ENCODE results near the gene CD9.
"Not testable (repeated sequence)": the region's sequence is repeated elsewhere in the genome, so short reads cannot be mapped to it uniquely, and the experiment has no call there.

CD9 gene

DNA sequence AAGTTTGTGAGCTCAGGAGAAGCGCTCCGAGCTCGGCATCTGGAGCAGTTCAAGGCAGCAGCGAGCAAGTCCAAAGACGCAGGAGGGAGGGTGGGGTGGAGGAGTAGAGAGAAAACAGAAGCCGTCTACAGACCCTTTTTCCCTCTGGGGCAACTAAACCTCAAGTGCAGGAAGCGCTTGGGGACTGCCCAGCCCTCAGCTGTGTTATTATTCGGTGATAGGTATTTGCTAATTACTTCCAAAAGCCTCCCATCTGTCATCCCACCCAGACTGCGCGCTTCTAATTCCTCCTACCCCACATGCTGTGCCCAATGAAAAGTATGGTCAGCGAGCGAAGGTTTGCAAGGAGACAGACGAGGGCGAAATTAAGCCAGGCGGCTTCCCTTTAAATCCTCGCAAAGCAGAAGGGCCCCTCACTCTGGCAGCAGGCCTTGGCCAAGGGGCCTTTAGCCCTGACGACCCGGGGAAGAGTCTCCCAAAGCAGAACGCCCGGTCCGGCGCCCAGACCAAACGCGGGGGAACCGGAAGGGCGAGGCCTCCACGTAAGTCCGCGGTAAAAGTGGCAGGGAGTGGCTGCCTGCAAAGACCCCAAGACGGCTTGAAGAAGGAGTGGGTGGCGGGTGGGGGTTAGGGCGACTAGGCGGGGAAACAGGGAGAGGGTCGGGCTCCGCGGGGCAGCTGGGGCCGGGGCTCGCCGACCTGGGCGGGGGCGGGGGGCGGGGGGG lies 507 bp upstream of the CD9 start:
- no peak for DNase-seq (ENCODE audit: low read depth)

DNA sequence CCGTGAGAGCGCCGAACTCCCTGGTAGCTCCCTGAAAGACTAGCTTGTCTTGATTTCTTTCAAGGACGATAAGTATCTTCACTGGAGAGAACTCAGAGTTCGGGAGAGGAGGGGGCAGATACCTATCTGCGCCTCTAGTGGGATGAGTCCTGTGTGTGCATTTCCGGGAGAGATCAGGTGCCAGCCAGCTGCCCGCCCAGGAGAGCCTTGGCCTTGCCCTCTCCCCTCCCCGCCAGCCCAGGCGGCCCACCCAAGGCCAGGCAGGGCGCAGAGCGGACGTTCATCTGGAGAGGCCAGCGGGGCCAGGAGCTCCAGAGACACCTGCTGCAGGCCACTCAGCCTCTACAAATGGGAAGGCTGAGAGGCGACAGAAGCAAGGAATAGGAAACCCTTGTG lies 1.0 kb downstream of the CD9 start:
- no peak for DNase-seq (ENCODE audit: low read depth)

DNA sequence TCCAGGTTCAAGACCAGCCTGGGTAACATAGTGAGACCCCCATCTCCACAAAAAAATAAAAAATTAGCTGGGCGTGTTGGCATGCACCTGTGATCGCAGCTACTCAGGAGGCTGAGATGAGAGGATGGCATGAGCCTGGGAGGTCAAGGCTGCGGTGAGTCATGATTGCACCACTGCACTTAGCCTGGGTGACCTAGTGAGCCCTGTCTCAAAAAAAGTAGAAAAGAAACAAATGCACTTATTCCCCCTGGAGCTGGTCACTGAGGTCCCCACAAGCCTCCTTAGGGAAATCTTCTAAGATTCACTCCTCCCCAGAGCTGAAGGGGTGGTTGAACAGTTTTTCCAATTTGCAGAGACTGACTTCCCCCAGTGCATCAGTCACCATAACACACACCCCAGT lies 1.6 kb downstream of the CD9 start:
- DNase-seq (ENCODE audit: low read depth): no peak

DNA sequence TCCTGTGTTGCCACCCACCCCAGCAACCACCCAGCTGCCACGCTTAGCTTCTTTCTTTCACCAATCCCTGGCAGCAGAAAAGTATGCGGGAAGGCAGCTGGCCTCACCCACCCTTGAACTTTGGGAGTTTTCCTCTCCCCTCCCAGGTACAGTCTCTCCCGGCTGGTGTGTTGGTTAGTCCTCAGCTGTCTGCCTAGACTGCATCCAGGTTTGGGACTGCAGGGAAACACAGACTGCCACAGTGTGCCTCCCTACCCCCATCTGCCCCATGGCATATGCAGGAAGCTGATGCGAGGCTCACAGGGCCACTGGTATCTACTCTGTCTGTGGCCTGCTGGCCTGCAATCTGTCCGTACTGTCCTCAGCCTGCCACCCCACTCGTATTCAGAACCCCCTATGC lies 2.1 kb downstream of the CD9 start:
- no peak for DNase-seq (ENCODE audit: low read depth)

DNA sequence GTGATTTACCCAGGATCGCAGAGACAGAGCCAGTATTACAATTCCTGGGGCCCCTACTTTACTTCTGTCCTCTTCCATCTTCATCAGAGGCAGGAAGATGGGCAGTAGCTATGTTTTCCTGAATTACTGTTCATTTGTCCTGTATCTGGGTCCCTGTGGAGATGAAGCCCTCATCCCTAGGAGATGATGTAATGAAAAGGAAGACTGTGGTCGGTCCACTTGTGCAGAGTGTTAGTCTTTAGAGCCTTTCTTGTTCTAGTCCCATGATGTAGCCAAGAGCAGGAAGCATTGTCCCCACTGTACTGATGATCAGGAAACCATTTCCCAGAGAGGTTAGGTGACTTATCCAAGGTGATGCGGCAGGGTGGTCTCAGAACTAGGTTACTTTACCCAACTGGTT lies 2.6 kb downstream of the CD9 start:
- DNase-seq (ENCODE audit: low read depth): no peak

DNA sequence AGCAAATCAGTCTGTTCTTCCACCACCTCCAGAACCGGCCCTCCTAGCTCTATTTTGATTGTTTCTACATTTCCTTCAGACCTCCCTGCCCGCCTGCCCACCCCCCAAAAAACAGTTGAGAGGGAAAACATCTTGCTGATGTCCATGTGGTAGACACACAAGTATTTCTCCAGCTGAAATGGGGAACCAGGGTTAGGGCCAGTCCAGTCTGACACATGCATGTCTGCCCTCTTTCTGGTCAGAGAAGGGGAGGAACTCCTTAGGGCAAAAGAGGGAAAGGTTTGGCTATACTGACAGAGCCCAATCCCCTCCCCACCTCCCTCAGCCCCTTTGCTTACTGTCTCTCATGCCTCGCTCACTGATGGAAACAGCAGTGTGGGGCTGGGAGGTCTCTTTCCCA lies 3.4 kb downstream of the CD9 start:
- no peak for DNase-seq (ENCODE audit: low read depth)

DNA sequence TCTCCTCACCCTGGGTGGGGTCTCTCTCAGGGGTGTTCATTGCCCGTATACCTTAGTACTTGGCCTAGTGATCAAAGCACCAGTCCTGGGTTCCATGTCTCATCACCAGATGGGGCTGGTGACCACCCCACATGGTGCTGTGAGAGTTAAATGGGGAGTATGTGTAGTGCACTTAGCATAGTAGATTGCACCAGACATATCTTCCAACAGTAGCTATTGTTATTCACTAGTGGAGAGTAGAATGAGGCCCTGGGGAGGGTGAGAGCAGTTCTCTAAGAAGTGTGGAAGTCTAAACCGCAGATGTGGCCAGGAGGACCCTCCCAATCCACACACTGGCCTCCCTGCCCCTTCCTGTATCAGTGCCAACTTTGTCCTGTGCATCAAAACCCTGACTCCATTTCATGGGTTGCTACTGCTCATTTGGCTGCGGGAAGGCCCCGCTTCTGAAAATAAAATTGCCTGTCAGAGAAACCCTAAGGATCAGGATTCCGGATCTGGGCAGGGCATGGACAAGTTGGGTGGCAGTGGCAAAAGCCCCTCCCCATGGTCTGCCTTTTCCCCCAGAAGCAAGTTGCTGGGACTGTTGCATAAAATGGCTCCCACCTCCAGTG lies 4.4 kb downstream of the CD9 start:
- no peak for DNase-seq (ENCODE audit: low read depth)

DNA sequence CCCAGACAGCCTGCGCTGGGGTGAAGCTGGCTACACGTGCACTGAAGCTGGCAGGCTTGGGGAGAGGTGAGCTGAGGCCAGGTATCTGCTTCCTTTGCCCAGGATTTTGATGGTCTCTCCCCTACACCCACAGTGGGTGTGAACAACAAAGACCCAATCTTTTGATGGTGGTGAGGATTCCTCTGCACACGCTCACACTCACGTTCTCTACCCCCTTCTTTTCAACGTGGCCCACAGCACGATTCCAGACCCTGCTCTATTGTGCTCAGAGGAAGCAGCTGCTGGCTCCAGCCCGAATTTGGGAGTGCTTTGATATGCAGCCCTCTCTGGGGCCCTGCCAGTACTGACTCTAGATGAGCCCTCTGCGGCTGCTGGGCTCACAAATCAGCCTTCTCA lies 4.9 kb downstream of the CD9 start:
- DNase-seq (ENCODE audit: low read depth): no peak

DNA sequence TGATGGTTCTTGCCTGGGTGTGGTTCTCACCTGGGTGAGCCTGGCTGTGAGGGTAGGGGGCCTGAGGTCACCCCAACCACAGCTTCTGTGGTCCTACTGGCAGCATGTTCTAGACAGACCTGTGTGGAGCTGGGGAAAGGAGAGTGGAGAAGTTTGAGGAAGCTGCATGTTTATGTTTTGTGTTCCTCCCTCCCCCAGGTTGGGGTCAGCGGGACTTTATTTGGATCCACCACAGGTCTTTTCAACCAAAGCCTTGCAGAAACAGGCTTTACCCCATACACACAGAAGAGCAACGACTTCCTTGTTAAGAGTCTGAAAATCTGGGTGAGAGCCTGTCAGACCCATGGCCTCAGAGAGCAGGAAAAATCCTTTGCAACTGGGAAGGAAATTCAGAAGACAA lies 5.6 kb downstream of the CD9 start:
- DNase-seq (ENCODE audit: low read depth): no peak

DNA sequence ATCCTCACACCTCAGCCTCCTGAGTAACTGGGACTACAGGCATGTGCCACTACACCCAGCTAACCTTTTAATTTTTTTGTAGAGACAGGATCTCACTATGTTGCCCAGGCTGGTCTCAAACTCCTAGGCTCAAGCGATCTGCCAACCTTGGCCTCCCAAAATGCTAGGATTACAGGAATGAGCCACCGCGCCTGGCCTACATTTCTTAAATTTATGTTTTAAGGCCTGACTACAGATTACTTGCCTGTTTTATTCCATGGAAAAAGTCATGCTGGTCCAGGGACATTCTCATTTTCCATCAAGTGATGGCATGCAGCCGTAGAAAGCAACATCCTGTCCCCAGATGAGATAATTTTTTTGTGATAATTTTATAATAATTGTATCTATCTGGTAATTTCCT lies 6.1 kb downstream of the CD9 start:
- DNase-seq (ENCODE audit: low read depth): no peak

DNA sequence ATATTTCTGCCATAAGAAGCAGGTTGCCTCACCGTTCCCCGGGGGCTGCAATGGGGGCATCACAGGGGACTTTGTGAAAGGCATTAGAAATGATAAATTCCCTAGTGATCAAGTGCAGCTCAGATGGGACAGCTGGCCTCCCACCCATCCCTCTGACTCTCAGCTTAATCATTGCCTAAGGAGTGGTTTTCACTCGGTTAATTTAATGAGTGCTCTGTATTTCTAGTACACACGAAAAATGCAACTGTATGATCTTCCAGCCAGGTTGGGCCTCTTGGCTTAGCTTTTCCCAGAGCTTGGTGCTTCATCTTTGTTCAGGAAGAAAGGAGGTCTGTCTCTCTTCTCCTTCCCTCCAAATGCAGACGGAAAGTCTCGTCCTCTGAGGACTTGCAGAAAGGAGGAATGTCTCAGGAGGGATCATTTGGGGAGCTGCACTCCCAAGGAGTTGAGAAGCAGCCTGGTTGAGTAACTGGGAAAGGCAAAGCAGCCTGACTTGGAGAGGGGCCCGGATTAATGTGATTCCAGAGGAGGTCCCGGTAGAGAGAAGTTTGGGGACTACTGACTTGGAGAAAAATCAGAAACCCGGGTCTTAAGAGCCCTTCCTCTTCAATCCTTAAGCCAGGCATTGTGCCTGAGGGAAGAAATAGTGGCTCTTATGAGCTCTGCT lies 7.2 kb downstream of the CD9 start:
- DNase-seq (ENCODE audit: low read depth): no peak

DNA sequence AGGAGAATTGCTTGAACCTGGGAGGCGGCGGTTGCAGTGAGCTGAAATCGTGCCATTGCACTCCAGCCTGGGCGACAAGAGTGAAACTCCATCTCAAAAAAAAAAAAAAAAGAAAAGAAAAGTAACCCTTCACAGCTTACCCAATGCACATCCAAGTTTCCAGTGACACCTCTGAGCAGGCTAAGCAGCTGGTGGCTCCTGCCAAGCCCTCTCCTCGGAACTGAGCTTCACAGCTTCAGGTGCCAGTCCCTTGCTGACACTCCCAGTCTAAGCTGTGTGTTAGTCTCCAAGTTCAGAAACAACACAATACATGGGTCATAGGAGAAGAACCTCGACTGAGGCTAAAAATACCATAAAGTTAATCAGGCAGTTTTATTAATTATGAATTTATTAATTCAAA lies 7.9 kb downstream of the CD9 start:
- DNase-seq (ENCODE audit: low read depth): no peak

DNA sequence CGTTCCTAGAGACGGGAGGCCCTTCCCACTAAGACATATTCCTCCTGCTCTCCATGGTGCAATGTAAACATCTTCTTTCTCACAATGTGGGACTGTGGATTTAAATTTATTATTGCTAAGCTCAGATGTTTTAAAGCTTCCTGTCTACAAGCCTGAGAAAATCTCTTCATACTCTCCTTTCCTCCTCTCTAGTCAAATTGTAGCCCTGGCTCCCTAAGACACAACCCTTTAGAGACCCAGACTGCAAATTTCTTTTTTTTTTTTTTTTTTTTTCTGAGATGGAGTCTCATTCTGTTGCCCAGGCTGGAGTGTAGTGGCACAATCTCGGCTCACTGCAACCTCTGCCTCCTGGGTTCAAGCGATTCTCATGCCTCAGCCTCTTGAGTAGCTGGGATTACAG lies 9.2 kb downstream of the CD9 start:
- DNase-seq (ENCODE audit: low read depth): not testable (repeated sequence)

DNA sequence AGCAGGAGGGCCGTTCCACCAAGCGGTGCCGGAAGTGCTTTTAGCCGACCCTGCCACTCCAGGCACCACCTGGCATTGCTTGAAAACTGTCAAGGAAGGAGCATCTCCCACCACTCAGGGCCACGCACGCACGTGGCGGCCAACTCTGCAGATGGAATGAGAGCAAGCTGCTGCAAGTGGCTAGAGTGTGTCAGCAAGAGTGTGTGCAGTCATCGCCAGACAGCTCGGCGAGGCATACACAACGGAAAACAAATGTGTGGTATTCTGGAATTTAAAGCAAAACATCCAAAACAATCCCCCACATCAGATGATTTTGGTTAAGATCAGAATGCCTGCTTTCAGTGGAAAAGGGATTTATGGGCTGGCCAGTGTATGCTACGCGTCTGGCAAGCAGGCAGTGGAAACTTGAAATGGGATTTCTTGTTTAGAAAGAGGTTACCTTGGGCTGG lies 11.2 kb downstream of the CD9 start:
- no peak for DNase-seq (ENCODE audit: low read depth)

DNA sequence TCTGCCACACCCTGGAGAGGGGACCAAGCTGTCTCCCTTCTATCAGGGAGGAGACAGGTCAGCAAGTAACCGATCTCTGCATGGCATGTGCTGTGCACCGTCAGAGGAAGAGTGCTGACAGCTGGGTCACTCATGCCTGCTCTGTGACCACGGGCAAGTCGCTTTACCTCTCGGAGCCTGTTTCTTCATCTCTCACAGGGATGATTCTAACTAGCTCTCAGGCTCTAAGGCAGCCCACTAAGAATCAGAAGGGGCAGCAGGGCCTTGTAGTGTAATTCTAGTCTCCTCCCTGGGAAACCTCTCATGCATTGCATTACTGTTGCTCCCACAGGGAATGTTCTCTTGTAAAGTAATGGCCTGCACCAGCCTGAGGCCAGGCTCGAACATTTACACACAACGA lies 11.9 kb downstream of the CD9 start:
- DNase-seq (ENCODE audit: low read depth): no peak

DNA sequence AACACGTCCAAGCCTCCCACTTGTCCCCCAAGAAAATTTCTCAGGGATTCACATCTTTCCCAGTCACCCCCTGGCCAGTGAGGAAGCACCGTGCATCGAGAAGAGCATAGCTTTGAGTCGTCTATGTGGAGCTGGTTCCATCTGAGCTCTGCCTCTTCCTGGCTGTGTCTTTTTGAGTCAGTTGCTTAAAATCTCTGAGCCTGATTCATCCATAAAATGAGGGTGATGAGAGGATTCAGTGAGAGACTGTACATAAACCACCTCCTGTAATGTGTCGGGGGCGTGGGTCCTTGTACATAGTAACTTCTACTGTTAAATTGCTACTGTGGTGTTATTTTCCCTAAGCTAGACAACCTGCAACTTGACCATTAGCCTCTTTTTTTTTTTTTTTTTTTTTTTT lies 13.8 kb downstream of the CD9 start:
- no peak for DNase-seq (ENCODE audit: low read depth)

DNA sequence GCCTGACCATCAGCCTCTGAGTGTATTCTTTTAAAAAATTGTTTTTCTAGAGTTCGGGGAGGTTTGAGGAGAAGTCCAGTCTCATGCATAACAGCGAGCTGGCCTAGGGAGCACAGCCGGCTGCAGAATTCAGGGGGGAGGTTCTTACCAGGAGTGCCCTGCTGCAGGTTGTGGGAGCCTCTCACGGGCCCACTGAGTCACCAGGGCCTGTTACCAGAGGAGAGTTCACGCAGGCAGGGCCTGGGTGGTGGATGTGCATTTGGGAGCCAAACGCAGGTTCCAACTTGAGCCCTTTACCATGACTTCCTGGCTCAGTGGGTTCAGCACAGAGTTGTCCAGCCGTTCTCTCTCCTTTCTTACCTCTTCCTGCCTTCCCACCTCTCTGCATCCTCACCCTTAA lies 14.4 kb downstream of the CD9 start:
- no peak for DNase-seq (ENCODE audit: low read depth)

DNA sequence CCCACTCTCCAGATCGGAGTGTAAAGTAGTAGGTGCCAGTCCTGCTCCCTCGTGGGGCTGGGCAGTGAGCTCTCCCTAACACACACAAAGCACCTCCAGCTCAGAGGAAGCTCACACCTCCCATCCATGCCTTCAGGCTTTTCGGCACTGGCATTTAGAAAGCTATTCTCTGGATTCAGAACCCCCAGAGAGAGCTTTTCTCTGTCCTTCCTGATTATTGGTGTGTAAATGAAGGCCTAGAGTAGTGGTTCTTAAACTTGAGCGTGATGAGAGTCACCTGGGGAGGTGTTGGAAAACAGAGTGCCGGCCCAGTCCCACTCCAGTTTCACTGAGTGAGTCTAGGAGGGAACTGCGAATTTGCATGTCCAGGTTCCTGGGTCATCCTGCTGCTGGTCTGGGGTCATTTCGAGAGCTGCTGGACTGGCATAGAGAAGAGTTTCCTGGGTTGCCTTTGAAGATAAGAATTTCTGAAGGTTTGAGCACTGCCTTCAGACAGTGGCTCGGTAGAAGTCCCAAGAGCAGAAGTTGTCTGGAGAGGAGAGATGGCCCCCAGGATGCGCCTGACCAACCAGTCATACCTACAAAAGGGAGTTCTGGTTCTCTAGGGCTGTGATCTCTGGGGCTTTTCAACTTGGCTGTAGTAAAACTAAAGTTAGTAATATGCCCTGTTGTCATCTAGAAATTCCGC lies 15.1 kb downstream of the CD9 start:
- DNase-seq (ENCODE audit: low read depth): no peak

DNA sequence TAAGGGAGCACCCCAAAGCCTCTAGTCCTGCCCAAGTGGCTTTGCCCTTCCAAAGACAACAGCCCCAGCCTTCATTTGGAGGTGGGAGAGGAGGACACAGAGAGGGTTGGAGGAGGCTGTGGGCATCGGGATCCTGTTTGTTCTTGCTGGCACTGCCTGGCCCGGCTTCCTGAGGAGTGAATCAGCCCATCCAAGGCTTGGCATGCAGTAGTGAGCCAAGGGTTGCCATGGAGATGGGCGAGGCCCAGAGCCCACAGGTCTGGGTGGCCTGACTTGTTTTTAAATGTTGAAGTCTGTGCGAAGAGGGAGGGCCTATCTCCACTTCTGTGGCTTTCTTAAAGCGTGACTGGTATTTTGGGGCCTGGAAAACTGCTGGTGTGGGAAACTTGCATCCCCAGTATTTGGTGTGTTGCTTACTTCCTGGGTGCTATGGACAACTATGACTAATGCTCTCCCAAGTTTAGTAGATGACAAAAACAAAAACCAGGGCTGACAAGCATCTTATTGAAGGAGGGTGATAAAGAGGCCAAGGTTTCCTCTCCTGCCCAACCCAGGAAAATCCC lies 15.8 kb downstream of the CD9 start:
- no peak for DNase-seq (ENCODE audit: low read depth)

DNA sequence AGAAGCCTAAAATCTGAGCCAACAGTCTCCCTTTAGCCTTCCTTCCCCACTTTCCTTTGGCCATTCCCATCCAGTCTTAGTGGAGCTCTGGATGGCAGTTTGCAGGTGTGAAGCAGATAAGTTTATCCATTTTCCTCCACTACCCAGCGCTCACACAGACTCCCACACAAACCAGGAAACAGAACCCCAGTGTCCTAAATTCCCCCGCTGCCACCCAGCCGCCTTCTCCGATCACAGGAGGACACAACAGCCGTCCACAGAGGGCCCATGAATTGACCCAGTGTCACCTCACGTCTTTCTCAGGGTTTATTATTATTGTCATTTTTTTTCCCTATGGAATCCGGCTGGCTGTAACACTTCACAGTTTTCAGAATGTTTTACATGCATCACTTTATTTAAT lies 16.4 kb downstream of the CD9 start:
- DNase-seq (ENCODE audit: low read depth): no peak

DNA sequence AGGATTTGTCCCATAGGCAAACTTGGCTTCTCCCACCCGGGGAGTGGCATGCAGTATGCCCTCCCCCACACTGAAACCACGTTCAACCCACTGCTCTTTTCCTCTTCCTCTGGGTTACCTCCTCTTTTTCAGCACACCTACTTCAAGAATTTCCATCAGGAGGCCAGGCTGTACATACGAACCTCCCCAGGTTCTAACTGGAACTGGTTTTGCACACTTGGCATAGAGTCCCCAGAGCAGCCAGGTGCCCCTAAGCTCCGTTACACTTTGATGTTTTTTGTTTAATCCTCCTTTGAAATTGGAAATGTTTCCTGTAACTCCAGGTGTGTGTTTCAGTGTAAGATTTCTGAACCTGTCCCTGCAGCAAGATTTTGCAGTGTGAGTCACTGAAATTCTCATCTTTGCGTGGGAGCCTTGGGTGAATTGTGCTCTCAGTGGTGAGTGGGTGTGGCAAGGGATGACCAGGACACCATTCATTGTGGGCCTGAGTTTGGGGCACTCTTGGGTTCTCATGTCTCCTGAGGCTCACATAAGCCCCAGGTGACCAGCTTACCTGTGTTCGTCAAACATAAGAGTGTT lies 18.2 kb downstream of the CD9 start:
- DNase-seq (ENCODE audit: low read depth): no peak

DNA sequence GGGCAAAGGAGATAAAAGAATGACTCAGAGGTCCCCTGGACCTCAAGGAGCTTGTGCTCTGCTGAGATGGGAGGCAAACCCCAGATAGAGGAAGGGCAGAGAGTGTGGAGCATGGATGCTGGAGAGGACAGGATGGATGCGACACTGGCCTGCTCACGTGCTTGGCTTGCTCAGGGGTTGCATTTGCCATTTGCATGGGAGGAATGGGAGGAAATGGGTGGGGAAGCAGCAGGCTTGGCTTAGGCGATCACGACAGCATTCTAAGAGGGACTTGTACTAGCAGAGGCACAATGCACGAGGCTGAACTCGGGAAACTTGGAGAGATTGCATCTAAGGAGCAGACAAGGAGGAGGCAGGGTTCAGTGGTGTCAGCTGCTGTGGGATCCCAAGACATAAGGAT lies 19.8 kb downstream of the CD9 start:
- DNase-seq (ENCODE audit: low read depth): no peak

All from stimulated activated CD8-positive, alpha-beta memory T cell treated with anti-CD3 and anti-CD28 coated beads, Interleukin-15, amount 100 ng/mL, for 1 hour (primary cell).